Cardiac fibroblast (primary cell): ENCODE results near the gene CD82.
"Not testable (repeated sequence)": the region's sequence is repeated elsewhere in the genome, so short reads cannot be mapped to it uniquely, and the experiment has no call there.

Experiments
- DNase-seq, 2 donors: peaks; one replicate each; pipeline versions ENCODE4 v3.0.0 to v3.0.0-alpha.2; 2010; ENCODE audit warnings: low read depth in 2 of 2
- H3K4me3 ChIP-seq, 2 donors: replicated peaks in 1 of 2; 1 replicate in 1 of 2; 2 replicates in 1 of 2; pipeline ENCODE4 v1.5.1; 2011; ENCODE audit warnings: low read depth in 2 of 2, low read length in 2 of 2, mild to moderate bottlenecking in 2 of 2, moderate library complexity in 1 of 2
- TF ChIP-seq, protein P1 (sequence below): IDR thresholded peaks from one replicate; pipeline ENCODE4 v1.5.1; 2011; ENCODE audit warnings: low read depth, mild to moderate bottlenecking, low read length, inconsistent platforms

CD82 gene

DNA sequence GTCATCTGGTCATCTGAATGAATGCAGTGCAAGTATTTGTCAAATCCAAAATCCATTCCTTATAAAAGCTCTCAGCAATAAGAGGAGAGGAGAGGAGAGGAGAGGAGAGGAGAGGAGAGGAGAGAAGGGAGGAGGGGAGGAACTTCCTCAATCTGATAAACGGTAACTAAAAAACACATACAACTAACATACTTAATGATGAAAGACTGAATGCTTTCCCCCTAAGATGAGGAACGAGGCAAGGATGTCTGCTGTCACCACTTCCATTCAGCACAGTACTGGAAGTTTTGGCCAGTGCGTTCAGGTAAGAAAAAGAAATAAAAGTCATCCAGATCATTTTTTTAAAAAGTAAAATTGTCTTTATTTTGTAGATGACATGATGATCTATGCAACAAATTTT lies 80.4 kb downstream of the CD82 start:
- DNase-seq, result no peak
- no peak overlapping the region for H3K4me3 ChIP-seq
- TF ChIP-seq, protein P1, sequence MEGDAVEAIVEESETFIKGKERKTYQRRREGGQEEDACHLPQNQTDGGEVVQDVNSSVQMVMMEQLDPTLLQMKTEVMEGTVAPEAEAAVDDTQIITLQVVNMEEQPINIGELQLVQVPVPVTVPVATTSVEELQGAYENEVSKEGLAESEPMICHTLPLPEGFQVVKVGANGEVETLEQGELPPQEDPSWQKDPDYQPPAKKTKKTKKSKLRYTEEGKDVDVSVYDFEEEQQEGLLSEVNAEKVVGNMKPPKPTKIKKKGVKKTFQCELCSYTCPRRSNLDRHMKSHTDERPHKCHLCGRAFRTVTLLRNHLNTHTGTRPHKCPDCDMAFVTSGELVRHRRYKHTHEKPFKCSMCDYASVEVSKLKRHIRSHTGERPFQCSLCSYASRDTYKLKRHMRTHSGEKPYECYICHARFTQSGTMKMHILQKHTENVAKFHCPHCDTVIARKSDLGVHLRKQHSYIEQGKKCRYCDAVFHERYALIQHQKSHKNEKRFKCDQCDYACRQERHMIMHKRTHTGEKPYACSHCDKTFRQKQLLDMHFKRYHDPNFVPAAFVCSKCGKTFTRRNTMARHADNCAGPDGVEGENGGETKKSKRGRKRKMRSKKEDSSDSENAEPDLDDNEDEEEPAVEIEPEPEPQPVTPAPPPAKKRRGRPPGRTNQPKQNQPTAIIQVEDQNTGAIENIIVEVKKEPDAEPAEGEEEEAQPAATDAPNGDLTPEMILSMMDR, result no peak

DNA sequence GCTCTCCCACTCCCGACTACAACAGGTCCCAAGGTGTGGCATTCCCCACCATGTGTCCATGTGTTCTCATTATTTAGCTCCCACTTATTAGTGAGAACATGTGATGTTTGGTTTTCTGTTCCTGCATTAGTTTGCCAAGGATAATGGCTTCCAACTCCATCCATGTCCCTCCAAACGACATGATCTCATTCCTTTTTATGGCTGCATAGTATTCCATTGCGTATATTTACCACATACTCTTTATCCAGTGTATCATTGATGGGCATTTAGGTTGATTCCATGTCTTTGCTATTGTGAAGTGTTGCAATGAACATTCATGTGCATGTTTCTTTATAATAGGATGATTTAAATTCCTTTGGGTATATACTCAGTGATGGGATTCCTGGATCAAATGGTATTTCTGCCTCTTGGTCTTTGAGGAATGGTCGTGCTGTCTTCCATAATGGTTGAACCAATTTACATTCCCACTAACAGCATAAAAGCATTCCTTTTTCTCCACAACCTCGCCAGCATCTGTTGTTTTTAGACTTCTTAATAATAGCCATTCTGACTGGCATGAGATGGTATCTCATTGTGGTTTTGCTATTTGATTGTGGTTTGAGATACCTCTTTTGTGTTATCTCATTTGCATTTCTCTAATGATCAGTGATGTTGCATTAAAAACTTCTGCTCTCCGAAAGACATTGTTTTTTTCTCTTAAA lies 81.9 kb downstream of the CD82 start:
- DNase-seq, H3K4me3 ChIP-seq: not testable (repeated sequence)

DNA sequence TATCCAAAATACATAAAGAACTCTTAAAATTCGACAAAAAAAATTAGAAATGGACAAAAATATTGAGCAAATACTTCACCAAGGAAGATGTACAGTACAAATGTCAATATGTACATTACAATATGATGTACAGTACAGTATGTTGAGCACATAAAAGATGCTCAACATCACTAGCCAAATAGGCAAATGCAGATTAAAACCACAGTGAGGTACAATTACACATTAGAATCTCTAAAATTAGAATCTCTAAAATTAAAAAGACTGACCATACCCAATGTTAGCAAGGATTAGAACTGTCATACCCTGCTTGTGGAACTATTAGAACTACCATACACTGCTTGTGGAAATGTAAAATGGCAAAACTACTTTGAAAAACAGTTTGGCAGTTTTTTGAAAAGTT lies 82.6 kb downstream of the CD82 start:
- TF ChIP-seq, protein P1, result no peak
- no peak for DNase-seq
- H3K4me3 ChIP-seq, result no peak overlapping the region

DNA sequence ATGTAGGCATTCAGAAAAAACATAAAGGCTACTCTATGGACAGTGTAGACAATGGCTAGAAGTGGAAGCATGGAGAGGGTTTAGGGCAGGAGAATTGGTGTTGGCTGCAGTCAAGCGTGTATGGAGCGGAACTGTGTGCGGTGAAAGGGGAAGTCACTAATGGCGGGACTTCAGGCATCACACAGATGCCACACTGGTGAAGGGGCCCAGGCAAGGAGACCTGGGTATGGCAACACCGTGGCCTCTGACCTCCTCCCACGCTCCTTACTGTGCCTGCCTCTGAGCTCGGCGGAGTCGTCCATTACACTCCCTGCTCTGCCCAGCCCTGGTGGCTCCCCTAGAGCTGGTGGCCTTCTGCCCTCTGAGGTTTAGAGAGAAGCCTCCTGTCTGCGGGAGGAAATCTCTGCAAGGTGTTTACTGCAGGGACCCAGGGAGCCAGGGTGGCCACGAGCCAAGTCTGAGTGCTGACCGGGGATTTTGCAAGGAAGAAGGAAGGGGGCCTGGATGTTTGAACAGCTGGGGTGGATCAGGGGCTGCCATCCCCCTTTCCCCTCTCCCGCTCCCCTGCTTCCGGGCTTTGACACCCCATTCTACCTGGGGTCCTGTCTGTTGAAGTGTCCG lies 86.2 kb downstream of the CD82 start:
- no peak overlapping the region for H3K4me3 ChIP-seq
- no peak for DNase-seq
- TF ChIP-seq, protein P1, result no peak

DNA sequence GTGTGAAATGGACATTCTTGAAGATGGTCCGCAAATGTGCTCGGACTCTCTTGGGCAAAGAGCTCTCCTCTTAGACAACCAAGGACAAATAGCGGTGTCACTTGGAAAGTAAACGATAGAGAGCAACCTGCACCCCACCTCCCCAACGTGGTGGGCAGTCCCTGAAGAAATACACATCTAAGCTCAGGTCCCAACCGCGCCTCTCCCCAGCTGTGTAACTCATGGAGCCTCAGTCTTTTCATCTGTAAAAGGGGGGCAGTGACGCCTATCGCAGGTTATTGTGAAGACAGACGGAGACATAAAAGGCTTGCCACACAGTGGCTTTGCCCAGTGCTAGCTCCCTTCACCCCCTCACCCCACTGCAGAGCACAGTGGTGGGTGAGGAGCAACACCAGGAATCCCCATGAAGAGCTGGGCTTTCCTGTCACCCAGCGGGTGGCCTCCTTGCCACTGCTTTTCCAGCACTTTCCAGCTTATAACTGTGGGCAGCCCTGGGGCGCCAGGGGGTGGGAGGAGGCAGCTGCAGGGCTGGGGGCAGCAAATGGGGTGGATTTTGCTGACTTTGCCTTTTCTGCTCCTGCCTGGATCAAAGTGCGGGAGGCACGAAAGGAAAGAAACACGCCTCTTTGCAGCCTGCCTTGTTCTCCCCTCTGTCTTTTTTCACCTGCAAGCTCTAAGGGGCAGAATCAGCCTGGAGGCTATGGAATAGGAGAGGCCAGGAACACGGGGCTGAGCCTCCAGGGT lies 87.6 kb downstream of the CD82 start:
- no peak overlapping the region for H3K4me3 ChIP-seq
- TF ChIP-seq, protein P1, result no peak
- no peak for DNase-seq

DNA sequence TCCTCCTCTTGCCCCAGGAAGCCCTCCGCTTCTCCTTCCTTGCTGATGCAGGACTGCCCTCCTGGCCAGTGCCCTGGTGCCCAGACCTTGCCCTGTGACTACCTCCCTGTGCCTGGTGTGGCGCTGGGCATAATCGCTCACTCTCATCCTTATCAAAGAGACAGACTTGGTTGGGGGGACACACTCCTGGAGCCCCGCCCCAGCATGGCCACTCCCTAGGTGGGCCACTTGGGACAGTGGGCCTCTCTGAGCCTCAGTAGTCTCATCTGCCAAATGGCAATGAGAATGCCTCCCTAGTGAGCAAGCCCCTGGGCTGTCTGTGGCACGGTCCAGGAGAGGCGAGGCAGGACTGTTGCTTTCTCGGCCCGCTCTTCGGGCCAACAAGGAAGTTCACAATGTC lies 88.6 kb downstream of the CD82 start:
- no peak for DNase-seq
- TF ChIP-seq, protein P1, result no peak
- no peak overlapping the region for H3K4me3 ChIP-seq

DNA sequence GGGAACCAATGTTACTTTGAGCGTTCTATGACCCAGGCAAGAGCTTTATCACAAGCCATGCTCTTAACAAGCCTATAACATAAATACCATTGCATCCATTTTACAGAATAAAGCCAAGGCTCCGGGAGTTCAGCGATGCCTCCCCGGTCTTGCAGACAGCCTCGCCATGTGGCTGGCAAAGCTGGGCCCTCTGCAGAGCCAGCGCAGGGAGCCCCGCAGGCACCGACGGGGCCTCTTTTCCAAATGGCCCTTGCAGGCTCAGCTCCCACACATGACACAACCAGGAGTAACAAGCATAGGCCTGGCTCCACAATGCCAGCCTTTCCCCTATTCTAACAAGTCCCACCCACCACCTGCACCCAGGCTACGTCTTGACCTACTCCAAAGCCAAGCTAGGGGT lies 89.1 kb downstream of the CD82 start:
- no peak for DNase-seq
- TF ChIP-seq, protein P1, result no peak
- H3K4me3 ChIP-seq, result no peak overlapping the region
